ENCODE data around the gene AGRP. TPM values are rescaled to one million over a fixed set of nuclear protein-coding genes. Genes with fewer than 3 reads are reported as not detected.

Gene AGRP
- total and polyA plus RNA-seq, 2 of the 4 experiments (the other 2 are of a cell fraction) = not detected

GRCh38 chr16:67464565-67464964 lies 18.8 kb downstream of the AGRP start:
- H2BK120ac ChIP-seq (ENCODE audit: low read depth, low read length) = no peak overlapping the region
- CTCF ChIA-PET = no interaction called here
- H3K79me1 ChIP-seq (ENCODE audit: low read depth in 1 of 2, low read length in 2 of 2) = peaks cover 26 to 94% of the 10 kb centered on the region in 2 experiments
- H3K56ac ChIP-seq (ENCODE audit: extremely low read depth, insufficient read depth, low read length) = no peak overlapping the region
- no peak overlapping the region for H2AFZ ChIP-seq (replicated peaks; ENCODE audit: low read length, poor library complexity)
- 90% methylated on average over 2 of the region's 2 CpGs; no CpG with 5 or more reads in 1 of the 2 experiments for WGBS, 2 experiments (ENCODE audit: extremely low coverage in 2 of 2, insufficient read length in 1 of 2)
- H2BK20ac ChIP-seq (ENCODE audit: low read depth, low read length) = no peak overlapping the region
- no TSS peak for BruUV-seq (replicated peaks)
- H4K8ac ChIP-seq (ENCODE audit: low read depth in 2 of 2, low read length in 2 of 2) = no peak overlapping the region
- H3K4ac ChIP-seq (ENCODE audit: low read depth, low read length) = no peak overlapping the region
- no peaks in the 10 kb centered on the region for H3K27me3 ChIP-seq (ENCODE audit: control insufficient read depth, insufficient read depth, low read length)
- peaks cover 2% of the 10 kb centered on the region; the same call in 1 of the 2 replicates for H3K36me3 ChIP-seq (ENCODE audit: control insufficient read depth, insufficient read depth, low read length)
- POLR2A ChIA-PET (ENCODE audit: unreplicated experiment) = no interaction called here
- H3K9me1 ChIP-seq (ENCODE audit: insufficient read depth, low read length) = peaks cover 16% of the 10 kb centered on the region
- H3K4me2 ChIP-seq (ENCODE audit: low read depth, low read length) = no peak overlapping the region
- no peak overlapping the region for H2BK5ac ChIP-seq (ENCODE audit: low read depth, low read length, poor library complexity, severe bottlenecking)
- intact Hi-C loops (cut with micrococcal nuclease) = no loop called here
- no peak overlapping the region for H3K14ac ChIP-seq (replicated peaks; ENCODE audit: low read depth, low read length)
- no peak overlapping the region for H3K9ac ChIP-seq (ENCODE audit: low read depth, low read length)
- ATAC-seq (ENCODE audit: low read depth) (no peak), DNase-seq (no peak)
- H2BK15ac ChIP-seq (ENCODE audit: low read depth, low read length) = no peak overlapping the region
- H3K27ac ChIP-seq (ENCODE audit: insufficient read depth, low read length) = no peak overlapping the region
- no peak overlapping the region for H3K4me3 ChIP-seq (ENCODE audit: insufficient read depth, low read depth, low read length)
- H4K5ac ChIP-seq (ENCODE audit: low read depth, low read length) = no peak overlapping the region
- no peak overlapping the region for H2AK5ac ChIP-seq (ENCODE audit: low read depth, low read length)
- no peak overlapping the region for H2AK9ac ChIP-seq (replicated peaks; ENCODE audit: low read depth, low read length, poor library complexity)
- H3K4me1 ChIP-seq (ENCODE audit: control insufficient read depth, insufficient read depth, low read length) = peaks cover 6% of the 10 kb centered on the region
- peaks cover 98% of the 10 kb centered on the region for H4K20me1 ChIP-seq (ENCODE audit: insufficient read depth, low read length)
- dilution Hi-C loops (cut with HindIII; ENCODE audit: low sequenced_read_pairs, unreplicated experiment) = no loop called here
- no peak overlapping the region for H3K18ac ChIP-seq (ENCODE audit: low read depth, low read length)
- no peaks in the 10 kb centered on the region for H3K9me3 ChIP-seq (ENCODE audit: control insufficient read depth, insufficient read depth, low read length)
- H3K23ac ChIP-seq (ENCODE audit: low read depth, low read length) = no peak overlapping the region
- in situ Hi-C loops (cut with MboI; ENCODE audit: low sequenced_read_pairs) = no loop called here
- TF ChIP-seq MXI1 (IDR thresholded peaks at IDR 0.05; ENCODE audit: borderline replicate concordance, low read depth, low read length) (no peak), RFX5 (IDR thresholded peaks at IDR 0.05; ENCODE audit: low read depth, low read length) (no peak), CHD1 (IDR thresholded peaks at IDR 0.05; ENCODE audit: low read depth, low read length) (no peak), SMC3 (IDR thresholded peaks at IDR 0.05; ENCODE audit: low read depth, low read length) (no peak), MAFK (IDR thresholded peaks at IDR 0.05; ENCODE audit: low read depth, low read length) (no peak), POLR2A (IDR thresholded peaks at IDR 0.05; ENCODE audit: low read depth, low read length) (no peak), USF2 (IDR thresholded peaks at IDR 0.05; ENCODE audit: low read depth, low read length) (no peak), FOS (IDR thresholded peaks at IDR 0.05; ENCODE audit: low read depth, low read length) (no peak), CTCF (conservative IDR thresholded peaks at IDR 0.05; ENCODE audit: low read depth, low read length) (no peak), CEBPB (IDR thresholded peaks at IDR 0.05; ENCODE audit: low read depth, low read length) (no peak), RAD21 (IDR thresholded peaks at IDR 0.05; ENCODE audit: low read length) (no peak), NFE2L2 (IDR thresholded peaks at IDR 0.05; ENCODE audit: low read depth, low read length) (no peak)
- H4K91ac ChIP-seq (ENCODE audit: insufficient read depth, low read depth, low read length) = no peak overlapping the region
